PC-9 (cell line): ENCODE measurements around the gene TLCD4. TPM values are rescaled to one million over a fixed set of nuclear protein-coding genes. Genes with fewer than 3 reads are reported as not detected.

Experiments used
- BruUV-seq: library from RNA; stranded (reverse); fragments of 400-500 nt; replicated peaks from 2 replicates; lab custom pipeline; 2021; lab: Mats Ljungman, UMichigan
- CTCF ChIA-PET: fragments of 300-600 bp; sonication (Branson Sonifier 250); formaldehyde crosslinking; loops from one replicate; lab custom pipeline; 2022; ENCODE audit warnings: antibody characterized with exemption; lab: Charles Lee
- POLR2A ChIA-PET: fragments of 300-600 bp; sonication (Branson Sonifier 250); formaldehyde crosslinking; loops from one replicate; lab custom pipeline; 2022; ENCODE audit warnings: antibody characterized with exemption; ENCODE audit not compliant: unreplicated experiment; lab: Charles Lee
- DNase-seq, 2 experiments: peaks; one replicate each; pipeline versions ENCODE4 v3.0.0 to v3.0.0-alpha.2; 2015 to 2022; ENCODE audit warnings: mixed read lengths in 1 of 2
- H2AFZ ChIP-seq: fragments of 200-600 bp; sonication (generic); 2 replicates; pipeline ENCODE4 v1.8.1; 2017; ENCODE audit warnings: antibody characterized with exemption
- H3F3A ChIP-seq: fragments of 200-600 bp; sonication (generic); 2 replicates; pipeline ENCODE4 v1.8.1; 2017; ENCODE audit warnings: antibody characterized with exemption, mild to moderate bottlenecking, low read depth; ENCODE audit not compliant: insufficient read depth
- H3K27ac ChIP-seq: fragments of 200-600 bp; sonication (generic); 2 replicates; pipeline ENCODE4 v1.6.1; 2016; ENCODE audit warnings: mixed run types
- H3K27me3 ChIP-seq: fragments of 200-600 bp; sonication (generic); 2 replicates; pipeline ENCODE4 v1.6.1; 2016; ENCODE audit warnings: low read depth, mixed run types; ENCODE audit not compliant: insufficient read depth
- H3K36me3 ChIP-seq: fragments of 200-600 bp; sonication (generic); 2 replicates; pipeline ENCODE4 v1.6.1; 2016; ENCODE audit warnings: low read depth, mixed run types
- H3K4me1 ChIP-seq: fragments of 200-600 bp; sonication (generic); replicated peaks from 2 replicates; pipeline ENCODE4 v1.6.1; 2016; ENCODE audit warnings: mixed run types; ENCODE audit not compliant: insufficient read depth
- H3K4me2 ChIP-seq: fragments of 200-600 bp; sonication (generic); 2 replicates; pipeline ENCODE4 v1.6.1; 2017; ENCODE audit warnings: mixed run types
- H3K4me3 ChIP-seq: fragments of 200-600 bp; sonication (generic); 2 replicates; pipeline ENCODE4 v1.6.1; 2016; ENCODE audit warnings: mixed run types
- H3K79me2 ChIP-seq: fragments of 200-600 bp; sonication (generic); 2 replicates; pipeline ENCODE4 v1.6.1; 2017; ENCODE audit warnings: low read depth, mixed run types
- H3K9me2 ChIP-seq: fragments of 200-600 bp; sonication (generic); 2 replicates; pipeline ENCODE4 v1.8.1; 2017; ENCODE audit warnings: mild to moderate bottlenecking; ENCODE audit not compliant: insufficient read depth
- H3K9me3 ChIP-seq: fragments of 200-600 bp; sonication (generic); 2 replicates; pipeline ENCODE4 v1.8.1; 2016; ENCODE audit warnings: low read depth; ENCODE audit not compliant: insufficient read depth
- H4K20me1 ChIP-seq: fragments of 200-600 bp; sonication (generic); 2 replicates; pipeline ENCODE4 v1.8.1; 2017; ENCODE audit not compliant: insufficient read depth
- EZH2 ChIP-seq: fragments of 200-600 bp; sonication (generic); IDR thresholded peaks from 2 replicates; pipeline ENCODE4 v1.8.0; 2017; ENCODE audit warnings: antibody characterized with exemption, low read depth
- intact Hi-C: fragments of 100-400 bp; cut with micrococcal nuclease; formaldehyde crosslinking; loops from one replicate; pipeline ENCODE4 v1.10.0; 2022; ENCODE audit not compliant: unreplicated experiment
- total RNA-seq: library from RNA; stranded (reverse); gene quantifications from 2 replicates; pipeline ENCODE4 v1.2.3, GENCODE V29; 2021
- TF ChIP-seq, protein P1 (sequence below): fragments of 200-600 bp; sonication (generic); conservative IDR thresholded peaks from 2 replicates; pipeline ENCODE4 v1.6.1; 2017; ENCODE audit warnings: mixed run types, antibody characterized with exemption, mild to moderate bottlenecking, moderate library complexity

Gene TLCD4
- total RNA-seq, 1 experiment from 2014 or later, result 11.2 TPM

DNA sequence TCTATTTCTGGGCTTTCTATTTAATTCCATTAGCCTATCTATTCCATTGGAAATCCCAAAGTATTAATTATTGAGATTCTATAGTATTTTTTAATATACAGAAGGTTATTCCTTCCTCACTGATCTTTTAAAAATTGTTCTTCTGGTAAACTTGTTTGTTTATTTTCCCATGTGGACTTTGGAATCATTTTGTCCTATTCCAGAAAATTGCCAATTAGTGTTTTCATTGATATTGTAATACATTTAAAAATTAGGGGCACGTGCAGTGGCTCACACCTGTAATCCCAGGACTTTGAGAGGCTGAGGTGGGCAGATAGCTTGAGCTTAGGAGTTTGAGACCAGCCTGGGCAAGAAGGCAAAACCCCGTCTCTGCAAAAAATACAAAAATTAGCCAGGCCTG lies 8.4 kb upstream of the TLCD4 start:
- H3K9me2 ChIP-seq, result no peaks in the 10 kb centered on the region
- no peak overlapping the region for H3K4me2 ChIP-seq
- no peaks in the 10 kb centered on the region for H3K4me1 ChIP-seq
- CTCF ChIA-PET, result no interaction called here
- H3K4me3 ChIP-seq, result no peak overlapping the region
- no TSS peak for BruUV-seq
- no peak for TF ChIP-seq EZH2
- TF ChIP-seq, protein P1, sequence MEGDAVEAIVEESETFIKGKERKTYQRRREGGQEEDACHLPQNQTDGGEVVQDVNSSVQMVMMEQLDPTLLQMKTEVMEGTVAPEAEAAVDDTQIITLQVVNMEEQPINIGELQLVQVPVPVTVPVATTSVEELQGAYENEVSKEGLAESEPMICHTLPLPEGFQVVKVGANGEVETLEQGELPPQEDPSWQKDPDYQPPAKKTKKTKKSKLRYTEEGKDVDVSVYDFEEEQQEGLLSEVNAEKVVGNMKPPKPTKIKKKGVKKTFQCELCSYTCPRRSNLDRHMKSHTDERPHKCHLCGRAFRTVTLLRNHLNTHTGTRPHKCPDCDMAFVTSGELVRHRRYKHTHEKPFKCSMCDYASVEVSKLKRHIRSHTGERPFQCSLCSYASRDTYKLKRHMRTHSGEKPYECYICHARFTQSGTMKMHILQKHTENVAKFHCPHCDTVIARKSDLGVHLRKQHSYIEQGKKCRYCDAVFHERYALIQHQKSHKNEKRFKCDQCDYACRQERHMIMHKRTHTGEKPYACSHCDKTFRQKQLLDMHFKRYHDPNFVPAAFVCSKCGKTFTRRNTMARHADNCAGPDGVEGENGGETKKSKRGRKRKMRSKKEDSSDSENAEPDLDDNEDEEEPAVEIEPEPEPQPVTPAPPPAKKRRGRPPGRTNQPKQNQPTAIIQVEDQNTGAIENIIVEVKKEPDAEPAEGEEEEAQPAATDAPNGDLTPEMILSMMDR, result no peak
- H3K27ac ChIP-seq, result no peak overlapping the region
- H3K9me3 ChIP-seq, result no peaks in the 10 kb centered on the region
- no peaks in the 10 kb centered on the region for H3K36me3 ChIP-seq
- no peaks in the 10 kb centered on the region for H3K79me2 ChIP-seq
- no peaks in the 10 kb centered on the region for H3F3A ChIP-seq
- no peak overlapping the region for H2AFZ ChIP-seq
- intact Hi-C loops, result no loop called here
- H4K20me1 ChIP-seq, result no peaks in the 10 kb centered on the region
- DNase-seq, result no peak
- no peaks in the 10 kb centered on the region for H3K27me3 ChIP-seq
- POLR2A ChIA-PET, result no interaction called here

DNA sequence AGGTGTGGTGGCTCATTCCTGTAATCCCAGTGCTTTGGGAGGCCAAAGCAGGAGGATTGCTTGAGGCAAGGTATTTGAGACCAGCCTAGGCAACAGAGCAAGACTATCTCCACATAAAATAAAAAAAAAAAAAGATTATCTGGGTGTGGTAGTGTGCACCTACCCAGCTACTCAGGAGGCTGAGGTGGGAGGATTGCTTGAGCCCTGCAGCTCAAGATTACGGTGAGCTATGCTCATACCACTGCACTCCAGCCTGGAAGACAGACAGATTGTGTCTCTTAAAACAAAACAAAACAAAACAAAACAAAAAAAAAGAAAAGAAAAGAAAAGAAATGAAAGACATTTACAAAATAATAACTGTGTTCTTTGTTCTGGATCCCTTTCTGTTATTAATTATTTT lies 6.1 kb upstream of the TLCD4 start:
- ChIA-PET POLR2A (no interaction called here), CTCF (no interaction called here)
- no TSS peak for BruUV-seq

DNA sequence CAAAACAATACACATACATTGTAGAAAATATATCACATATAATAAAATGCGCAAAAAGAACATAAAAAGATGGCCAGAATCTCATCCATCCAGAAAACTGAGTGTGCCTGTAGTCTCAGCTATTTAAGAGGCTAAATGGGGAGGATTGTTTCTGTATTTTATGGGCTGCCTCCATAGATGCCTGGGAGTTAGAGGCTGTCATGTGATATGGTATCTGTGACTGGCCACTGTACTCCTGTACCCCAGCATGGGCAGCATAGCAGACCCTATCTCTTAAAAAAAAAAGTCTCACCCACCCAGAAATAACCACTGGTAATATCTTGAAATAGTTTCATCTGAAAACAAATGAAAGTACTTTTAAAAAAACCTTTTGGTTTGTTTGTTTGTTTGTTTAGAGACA lies 3.5 kb upstream of the TLCD4 start:
- intact Hi-C loops, result no loop called here
- no peak for TF ChIP-seq EZH2
- TF ChIP-seq, protein P1, result no peak
- H4K20me1 ChIP-seq, result no peaks in the 10 kb centered on the region
- no peaks in the 10 kb centered on the region for H3K36me3 ChIP-seq
- peaks cover 9% of the 10 kb centered on the region for H3K79me2 ChIP-seq
- CTCF ChIA-PET, result no interaction called here
- POLR2A ChIA-PET, result interaction anchor here (0.6 kb wide), 1 partner anchor 428 kb away, joined by 3 read pairs; no protein-coding TSS in a partner anchor
- DNase-seq, result no peak
- H3K9me3 ChIP-seq, result no peaks in the 10 kb centered on the region
- H3K4me1 ChIP-seq, result peaks cover 22% of the 10 kb centered on the region
- H3K27me3 ChIP-seq, result no peaks in the 10 kb centered on the region
- H2AFZ ChIP-seq, result no peak overlapping the region
- H3K9me2 ChIP-seq, result no peaks in the 10 kb centered on the region
- H3K4me2 ChIP-seq, result no peak overlapping the region
- peaks cover 18% of the 10 kb centered on the region; the same call in 1 of the 2 replicates for H3F3A ChIP-seq
- no peak overlapping the region for H3K27ac ChIP-seq
- BruUV-seq, result no TSS peak
- no peak overlapping the region for H3K4me3 ChIP-seq

More for the DNA sequence above, 6.1 kb upstream of the TLCD4 start:
- H3K36me3 ChIP-seq, result no peaks in the 10 kb centered on the region
- no peak overlapping the region for H3K4me3 ChIP-seq
- H3K9me2 ChIP-seq, result no peaks in the 10 kb centered on the region
- no peaks in the 10 kb centered on the region for H3K27me3 ChIP-seq
- no peak for TF ChIP-seq EZH2
- TF ChIP-seq, protein P1, result no peak
- intact Hi-C loops, result no loop called here
- no peaks in the 10 kb centered on the region for H3K9me3 ChIP-seq
- DNase-seq, result no peak
- peaks cover 7% of the 10 kb centered on the region; the same call in 1 of the 2 replicates for H3F3A ChIP-seq
- H3K4me2 ChIP-seq, result no peak overlapping the region
- H2AFZ ChIP-seq, result no peak overlapping the region
- no peaks in the 10 kb centered on the region for H3K79me2 ChIP-seq
- H4K20me1 ChIP-seq, result no peaks in the 10 kb centered on the region
- H3K27ac ChIP-seq, result no peak overlapping the region
- peaks cover 9% of the 10 kb centered on the region for H3K4me1 ChIP-seq
